ENCODE data around the gene NXPE3.
A peak's percentile ranks its signal among the peaks of the same experiment; 100 is the strongest.

NXPE3 gene

GRCh38 chr3:101779822-101780381 lies 891 bp downstream of the NXPE3 start:
- TF ChIP-seq, protein P1, sequence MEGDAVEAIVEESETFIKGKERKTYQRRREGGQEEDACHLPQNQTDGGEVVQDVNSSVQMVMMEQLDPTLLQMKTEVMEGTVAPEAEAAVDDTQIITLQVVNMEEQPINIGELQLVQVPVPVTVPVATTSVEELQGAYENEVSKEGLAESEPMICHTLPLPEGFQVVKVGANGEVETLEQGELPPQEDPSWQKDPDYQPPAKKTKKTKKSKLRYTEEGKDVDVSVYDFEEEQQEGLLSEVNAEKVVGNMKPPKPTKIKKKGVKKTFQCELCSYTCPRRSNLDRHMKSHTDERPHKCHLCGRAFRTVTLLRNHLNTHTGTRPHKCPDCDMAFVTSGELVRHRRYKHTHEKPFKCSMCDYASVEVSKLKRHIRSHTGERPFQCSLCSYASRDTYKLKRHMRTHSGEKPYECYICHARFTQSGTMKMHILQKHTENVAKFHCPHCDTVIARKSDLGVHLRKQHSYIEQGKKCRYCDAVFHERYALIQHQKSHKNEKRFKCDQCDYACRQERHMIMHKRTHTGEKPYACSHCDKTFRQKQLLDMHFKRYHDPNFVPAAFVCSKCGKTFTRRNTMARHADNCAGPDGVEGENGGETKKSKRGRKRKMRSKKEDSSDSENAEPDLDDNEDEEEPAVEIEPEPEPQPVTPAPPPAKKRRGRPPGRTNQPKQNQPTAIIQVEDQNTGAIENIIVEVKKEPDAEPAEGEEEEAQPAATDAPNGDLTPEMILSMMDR (IDR thresholded peaks at IDR 0.05; ENCODE audit: low read depth, low read length) = no peak
- H3K36me3 ChIP-seq = peaks cover 26% of the 10 kb centered on the region
- no peaks in the 10 kb centered on the region; the same call in 1 of the 2 replicates for H3K4me1 ChIP-seq
- peak overlapping the region; percentile 71 for H3K4me3 ChIP-seq (ENCODE audit: low read depth, low read length)
- no peaks in the 10 kb centered on the region for H3K9me3 ChIP-seq
- no peak for DNase-seq
- no peaks in the 10 kb centered on the region for H3K27me3 ChIP-seq

- no peaks in the 10 kb centered on the region for H3K27me3 ChIP-seq
- H3K4me3 ChIP-seq (ENCODE audit: low read depth, low read length) = peak overlapping the region; percentile 71
- H3K9me3 ChIP-seq = no peaks in the 10 kb centered on the region
- no peaks in the 10 kb centered on the region; the same call in 1 of the 2 replicates for H3K4me1 ChIP-seq
- TF ChIP-seq, protein P1 (IDR thresholded peaks at IDR 0.05; ENCODE audit: low read depth, low read length) = no peak
- H3K36me3 ChIP-seq = peaks cover 33% of the 10 kb centered on the region
- peak; percentile 41 for DNase-seq
These were observed 1.6 kb downstream of the NXPE3 start for GRCh38 chr3:101780661-101781060.

- Histone ChIP-seq H3K4me1 (no peaks in the 10 kb centered on the region; the same call in 1 of the 2 replicates), H3K27me3 (no peaks in the 10 kb centered on the region), H3K36me3 (peaks cover 39% of the 10 kb centered on the region), H3K9me3 (no peaks in the 10 kb centered on the region), H3K4me3 (ENCODE audit: low read depth, low read length) (peak overlapping the region; percentile 71)
- TF ChIP-seq, protein P1 (IDR thresholded peaks at IDR 0.05; ENCODE audit: low read depth, low read length) = no peak
- no peak for DNase-seq
These were observed 2.2 kb downstream of the NXPE3 start for GRCh38 chr3:101781166-101781565.

DNA sequence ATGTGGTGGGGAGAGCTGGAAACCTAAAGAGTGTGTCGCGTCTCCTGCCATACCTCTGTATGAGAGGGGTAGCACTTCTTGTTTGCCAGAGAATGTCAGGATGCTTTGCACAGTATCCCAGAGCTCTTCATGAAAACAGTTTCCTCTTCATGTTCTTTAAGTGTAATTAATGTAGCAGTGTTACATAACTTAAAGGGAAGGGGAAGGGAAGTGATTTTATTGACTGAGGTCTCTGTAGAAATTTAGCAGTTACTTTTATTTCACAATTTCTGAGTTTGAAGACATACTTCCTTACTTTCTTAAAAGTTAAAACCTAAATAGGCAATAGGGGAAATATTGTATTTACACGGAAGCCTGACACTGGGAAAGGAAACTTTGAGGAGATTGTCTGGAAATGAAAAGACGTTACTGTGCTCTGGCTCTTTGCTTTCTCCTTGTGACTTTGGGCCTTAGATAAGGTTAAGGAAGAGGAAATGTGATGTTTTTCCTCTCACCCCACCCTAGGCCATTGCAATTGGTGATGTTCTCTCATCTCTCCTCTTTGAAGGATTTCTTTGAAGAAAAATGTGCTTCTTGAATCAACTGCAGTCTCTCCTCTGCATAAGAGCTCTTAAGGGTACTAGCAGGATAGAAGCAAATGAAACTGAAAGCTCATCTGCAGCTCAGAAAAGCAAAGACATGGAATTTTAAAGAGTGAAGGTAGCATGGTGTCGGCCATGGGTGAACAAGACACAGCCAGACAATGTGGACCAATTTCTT lies 6.0 kb downstream of the NXPE3 start:
- H3K9me3 ChIP-seq = no peaks in the 10 kb centered on the region
- no peaks in the 10 kb centered on the region for H3K4me1 ChIP-seq
- DNase-seq = no peak
- TF ChIP-seq, protein P1 (IDR thresholded peaks at IDR 0.05; ENCODE audit: low read depth, low read length) = no peak
- no peaks in the 10 kb centered on the region for H3K27me3 ChIP-seq
- no peak overlapping the region for H3K4me3 ChIP-seq (ENCODE audit: low read depth, low read length)
- peaks cover 71% of the 10 kb centered on the region for H3K36me3 ChIP-seq

- Histone ChIP-seq H3K36me3 (peaks cover 67% of the 10 kb centered on the region), H3K4me3 (ENCODE audit: low read depth, low read length) (no peak overlapping the region), H3K9me3 (no peaks in the 10 kb centered on the region), H3K27me3 (no peaks in the 10 kb centered on the region), H3K4me1 (peaks cover 8% of the 10 kb centered on the region)
- TF ChIP-seq, protein P1 (IDR thresholded peaks at IDR 0.05; ENCODE audit: low read depth, low read length) = no peak
- DNase-seq = no peak
These were observed 12.8 kb downstream of the NXPE3 start for GRCh38 chr3:101791778-101792177.

- H3K4me3 ChIP-seq (ENCODE audit: low read depth, low read length) = no peak overlapping the region
- H3K27me3 ChIP-seq = no peaks in the 10 kb centered on the region
- DNase-seq = no peak
- H3K4me1 ChIP-seq = peaks cover 8% of the 10 kb centered on the region
- H3K36me3 ChIP-seq = peaks cover 41% of the 10 kb centered on the region
- TF ChIP-seq, protein P1 (IDR thresholded peaks at IDR 0.05; ENCODE audit: low read depth, low read length) = no peak
- H3K9me3 ChIP-seq = no peaks in the 10 kb centered on the region
These were observed 17.2 kb downstream of the NXPE3 start for GRCh38 chr3:101796077-101796680.

All from BE2C (cell line).